ENCODE data around the gene GRIK4.

GRIK4 gene

GRCh38 chr11:120867024-120867423 lies 355.5 kb downstream of the GRIK4 start:
- DNase-seq: no peak

- no peak for DNase-seq
These were observed 356.0 kb downstream of the GRIK4 start for GRCh38 chr11:120867531-120867930.

- no peak for DNase-seq
These were observed 356.4 kb downstream of the GRIK4 start for GRCh38 chr11:120867988-120868387.

- no peak for DNase-seq
These were observed 357.5 kb downstream of the GRIK4 start for GRCh38 chr11:120869097-120869496.

GRCh38 chr11:120869516-120870011 lies 358.0 kb downstream of the GRIK4 start:
- no peak for DNase-seq

- no peak for DNase-seq
These were observed 359.6 kb downstream of the GRIK4 start for GRCh38 chr11:120871194-120871593.

GRCh38 chr11:120871924-120872323 lies 360.4 kb downstream of the GRIK4 start:
- DNase-seq: no peak

GRCh38 chr11:120873966-120874735 lies 362.6 kb downstream of the GRIK4 start:
- DNase-seq: no peak

GRCh38 chr11:120875986-120876385 lies 364.4 kb downstream of the GRIK4 start:
- DNase-seq: no peak

GRCh38 chr11:120877746-120878365 lies 366.3 kb downstream of the GRIK4 start:
- DNase-seq: no peak

GRCh38 chr11:120878781-120879180 lies 367.2 kb downstream of the GRIK4 start:
- no peak for DNase-seq

GRCh38 chr11:120880498-120881175 lies 369.1 kb downstream of the GRIK4 start:
- no peak for DNase-seq

GRCh38 chr11:120881596-120881995 lies 370.0 kb downstream of the GRIK4 start:
- DNase-seq: no peak

GRCh38 chr11:120882175-120882574 lies 370.6 kb downstream of the GRIK4 start:
- DNase-seq: no peak

GRCh38 chr11:120883404-120884080 lies 372.0 kb downstream of the GRIK4 start:
- no peak for DNase-seq

GRCh38 chr11:120884154-120885020 lies 372.8 kb downstream of the GRIK4 start:
- no peak for DNase-seq

- no peak for DNase-seq
These were observed 379.2 kb downstream of the GRIK4 start for GRCh38 chr11:120890609-120891320.

- DNase-seq: peak; percentile 16
These were observed 382.1 kb downstream of the GRIK4 start for GRCh38 chr11:120893440-120894201.

- peak; percentile 85 for DNase-seq
These were observed 382.8 kb downstream of the GRIK4 start for GRCh38 chr11:120894202-120894985.

- no peak for DNase-seq
These were observed 385.1 kb downstream of the GRIK4 start for GRCh38 chr11:120896687-120897086.

Measured in NCI-H1694 treated with DMSO at 0.1 percent for 48 hours (cell line).